SJSA1 (cell line): ENCODE results near the gene TTYH3. TPM values are rescaled to one million over a fixed set of nuclear protein-coding genes. Genes with fewer than 3 reads are reported as not detected.
"Not testable (repeated sequence)": the region's sequence is repeated elsewhere in the genome, so short reads cannot be mapped to it uniquely, and the experiment has no call there.

Experiments used
- DNase-seq, 2 experiments: peaks; one replicate each; pipeline ENCODE4 v3.0.0-alpha.2; 2015 to 2020; ENCODE audit warnings: low spot score in 2 of 2, low read depth in 1 of 2
- H3K27ac ChIP-seq: fragments of 250-450 bp; sonication (Bioruptor Pico); 2 replicates; pipeline ENCODE4 v1.5.1; 2020; ENCODE audit warnings: mild to moderate bottlenecking, moderate library complexity
- H3K27me3 ChIP-seq: fragments of 250-450 bp; sonication (Bioruptor Pico); replicated peaks from 2 replicates; pipeline ENCODE4 v1.5.1; 2020; ENCODE audit warnings: mild to moderate bottlenecking, moderate library complexity
- H3K36me3 ChIP-seq: fragments of 250-450 bp; sonication (Bioruptor Pico); 2 replicates; pipeline ENCODE4 v1.5.1; 2020; ENCODE audit warnings: mild to moderate bottlenecking
- H3K4me1 ChIP-seq: fragments of 250-450 bp; sonication (Bioruptor Pico); replicated peaks from 2 replicates; pipeline ENCODE4 v1.6.1; 2021; ENCODE audit warnings: mild to moderate bottlenecking
- H3K4me3 ChIP-seq: fragments of 250-450 bp; sonication (Bioruptor Pico); 2 replicates; pipeline ENCODE4 v1.5.1; 2020; ENCODE audit warnings: mild to moderate bottlenecking
- H3K9me3 ChIP-seq: fragments of 250-450 bp; sonication (Bioruptor Pico); replicated peaks from 2 replicates; pipeline ENCODE4 v1.5.1; 2020; ENCODE audit warnings: mild to moderate bottlenecking
- total RNA-seq: library from RNA; depleted of rRNA; stranded (reverse); fragments of >200 nt; shearing (Covaris generic); gene quantifications from 2 replicates; pipeline ENCODE4 v1.2.3, GENCODE V29; 2014

TTYH3 gene
- total RNA-seq, 1 experiment from 2014 or later = 24.3 TPM

DNA sequence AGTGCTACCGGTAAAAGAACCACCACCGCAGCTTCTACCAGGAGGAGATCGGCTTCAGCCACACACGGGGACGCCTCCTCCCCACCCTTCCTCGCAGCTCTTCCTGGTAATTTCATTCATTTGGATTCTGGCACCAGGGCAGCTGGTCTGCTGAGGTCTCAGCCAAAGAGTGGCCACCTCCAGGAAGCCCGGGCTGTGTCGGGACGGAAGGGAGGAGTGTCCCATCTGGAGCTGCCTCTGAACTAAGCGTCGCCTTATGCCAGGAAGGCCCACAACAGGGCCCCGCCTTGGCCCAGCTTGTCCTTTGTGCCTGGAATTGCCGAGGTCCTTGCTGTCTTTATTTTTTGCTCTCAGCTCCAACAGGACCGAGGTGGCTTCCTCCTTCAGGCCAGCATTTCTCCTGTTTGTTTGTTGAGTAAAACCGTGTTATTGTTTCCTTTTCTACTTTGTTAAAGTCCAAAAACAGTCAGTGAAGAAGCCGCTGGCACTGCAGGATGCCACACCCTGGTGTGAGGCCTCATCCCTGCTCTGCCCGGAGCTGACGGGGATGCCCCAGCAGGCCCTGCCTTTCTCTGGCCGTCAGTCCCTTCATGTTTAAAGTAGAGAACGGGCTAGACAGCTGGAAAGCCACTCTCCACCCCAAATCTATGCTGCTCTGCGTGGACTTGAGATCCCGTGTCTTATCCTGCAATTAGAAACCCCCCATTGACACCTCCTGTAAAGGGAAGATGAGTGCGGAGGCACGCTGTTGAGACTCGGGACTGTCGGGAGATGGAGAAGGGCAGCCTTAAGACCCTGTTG lies 24.5 kb upstream of the TTYH3 start:
- no peaks in the 10 kb centered on the region for H3K36me3 ChIP-seq
- no peaks in the 10 kb centered on the region for H3K4me1 ChIP-seq
- no peaks in the 10 kb centered on the region for H3K9me3 ChIP-seq
- no peak for DNase-seq
- H3K4me3 ChIP-seq = no peak overlapping the region
- H3K27ac ChIP-seq = no peak overlapping the region
- H3K27me3 ChIP-seq = no peaks in the 10 kb centered on the region

DNA sequence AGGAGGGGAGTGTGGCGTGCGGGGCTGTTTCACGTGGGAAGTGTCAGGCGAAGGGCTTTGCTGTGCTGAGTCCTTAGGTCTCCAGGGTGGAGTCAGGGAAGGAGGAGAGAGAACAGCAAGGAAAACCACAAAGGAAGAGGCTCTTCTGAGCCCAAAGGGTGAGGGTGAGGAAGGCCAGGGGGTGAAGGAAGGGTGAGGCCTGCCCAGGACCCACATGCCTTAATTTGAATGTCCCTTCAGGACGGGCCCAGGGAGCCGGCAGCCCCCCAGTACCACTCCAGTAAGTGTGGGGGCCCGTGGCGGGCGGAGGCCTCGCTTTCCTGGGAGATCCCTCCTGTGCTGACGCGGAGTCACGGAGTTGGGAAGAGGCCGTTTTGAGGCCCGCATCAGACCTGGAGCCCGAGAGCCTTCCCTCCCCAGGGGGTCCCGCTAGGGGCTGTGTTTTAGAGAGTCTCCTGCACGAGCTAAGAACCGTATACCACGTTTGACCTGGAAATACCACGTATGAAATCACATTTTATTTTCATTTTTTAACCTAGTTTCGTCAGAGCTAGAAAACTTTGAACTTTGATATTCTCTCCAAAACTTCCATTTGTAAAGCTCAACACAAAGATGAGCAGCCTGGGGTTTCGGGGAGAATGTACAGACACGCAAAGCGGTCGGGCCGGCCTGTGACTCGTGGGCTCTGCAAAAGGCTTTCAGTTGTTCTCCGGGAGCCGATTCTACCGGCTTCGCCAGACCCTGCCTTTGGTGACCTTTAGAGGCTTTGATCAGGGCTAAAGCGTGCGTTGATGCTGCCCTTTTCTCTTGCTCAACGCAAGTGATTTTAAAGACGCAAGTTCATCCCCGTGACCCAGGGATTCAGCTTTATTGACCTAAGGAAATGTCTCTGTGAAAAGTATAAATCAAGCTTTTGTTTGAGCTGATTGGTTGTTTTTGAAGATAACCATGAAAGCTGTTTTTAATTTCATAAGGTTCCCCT lies 23.6 kb upstream of the TTYH3 start:
- DNase-seq = no peak

DNA sequence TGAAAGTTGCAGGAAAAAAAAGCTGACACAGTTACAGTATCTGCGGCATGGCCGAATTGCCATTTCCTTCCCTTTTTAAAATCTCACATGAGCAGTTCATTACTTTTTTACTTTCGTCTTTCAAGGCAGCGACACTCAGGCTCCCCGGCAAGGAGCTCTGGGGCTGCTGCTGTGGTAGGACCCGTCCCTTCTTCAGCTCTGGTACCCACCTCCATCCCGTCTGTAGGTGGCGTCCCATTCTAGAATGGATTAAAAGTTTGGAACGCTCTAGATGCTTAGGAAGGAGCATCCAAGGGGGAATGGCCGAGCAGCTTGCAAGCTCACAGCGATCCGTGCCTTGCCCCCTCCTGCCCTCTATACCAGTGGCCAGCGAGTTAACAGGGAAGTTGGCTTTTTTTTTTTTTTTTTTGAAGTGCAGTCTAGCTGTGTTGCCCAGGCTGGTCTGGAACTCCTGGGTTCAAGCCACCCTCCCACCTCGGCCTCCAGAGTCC lies 22.8 kb upstream of the TTYH3 start:
- H3K9me3 ChIP-seq = no peaks in the 10 kb centered on the region
- H3K4me3 ChIP-seq = no peak overlapping the region
- no peaks in the 10 kb centered on the region for H3K36me3 ChIP-seq
- no peaks in the 10 kb centered on the region for H3K27me3 ChIP-seq
- no peak for DNase-seq
- H3K4me1 ChIP-seq = no peaks in the 10 kb centered on the region
- no peak overlapping the region for H3K27ac ChIP-seq

More for the DNA sequence above, 23.6 kb upstream of the TTYH3 start:
- Histone ChIP-seq H3K9me3 (no peaks in the 10 kb centered on the region), H3K4me1 (no peaks in the 10 kb centered on the region), H3K4me3 (no peak overlapping the region), H3K36me3 (no peaks in the 10 kb centered on the region), H3K27me3 (no peaks in the 10 kb centered on the region), H3K27ac (no peak overlapping the region)

DNA sequence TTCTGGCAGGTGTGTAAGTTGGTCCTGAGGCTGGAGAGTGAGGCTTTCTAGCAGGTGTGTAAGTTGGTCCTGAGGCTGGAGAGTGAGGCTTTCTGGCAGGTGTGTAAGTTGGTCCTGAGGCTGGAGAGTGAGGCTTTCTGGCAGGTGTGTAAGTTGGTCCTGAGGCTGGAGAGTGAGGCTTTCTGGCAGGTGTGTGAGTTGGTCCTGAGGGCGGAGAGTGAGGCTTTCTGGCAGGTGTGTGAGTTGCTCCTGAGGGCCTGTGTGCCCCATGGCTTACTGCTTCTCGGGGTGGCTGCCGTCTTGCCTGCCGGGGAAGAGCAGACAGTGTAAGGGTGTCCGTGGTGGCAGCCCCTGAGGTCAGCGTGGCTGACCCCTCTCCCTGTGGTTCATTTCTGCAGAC lies 22.1 kb upstream of the TTYH3 start:
- not testable (repeated sequence) for DNase-seq, H3K9me3 ChIP-seq, H3K4me1 ChIP-seq, H3K36me3 ChIP-seq, H3K27ac ChIP-seq, H3K4me3 ChIP-seq, H3K27me3 ChIP-seq

DNA sequence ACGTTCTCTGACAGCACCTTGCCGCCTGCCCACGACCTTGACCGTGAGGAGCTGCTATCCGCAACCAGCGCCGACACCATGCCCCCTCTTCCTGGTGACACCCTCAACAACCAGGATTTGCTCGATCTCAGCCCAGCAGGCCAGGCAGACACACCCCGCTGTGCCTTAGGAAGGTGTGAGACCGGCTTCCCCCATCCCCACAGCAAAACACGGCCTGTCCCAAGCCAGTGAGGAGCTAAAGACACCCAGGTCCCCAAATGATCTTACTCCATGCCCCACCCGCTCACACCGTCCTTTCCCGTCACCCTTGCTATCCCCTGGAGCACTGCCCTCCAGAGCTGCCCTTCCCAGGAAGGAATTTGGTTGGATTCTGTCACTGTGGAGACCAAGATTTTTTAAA lies 21.3 kb upstream of the TTYH3 start:
- Histone ChIP-seq H3K27me3 (no peaks in the 10 kb centered on the region), H3K4me3 (no peak overlapping the region), H3K27ac (no peak overlapping the region), H3K4me1 (no peaks in the 10 kb centered on the region), H3K36me3 (no peaks in the 10 kb centered on the region), H3K9me3 (no peaks in the 10 kb centered on the region)
- no peak for DNase-seq

DNA sequence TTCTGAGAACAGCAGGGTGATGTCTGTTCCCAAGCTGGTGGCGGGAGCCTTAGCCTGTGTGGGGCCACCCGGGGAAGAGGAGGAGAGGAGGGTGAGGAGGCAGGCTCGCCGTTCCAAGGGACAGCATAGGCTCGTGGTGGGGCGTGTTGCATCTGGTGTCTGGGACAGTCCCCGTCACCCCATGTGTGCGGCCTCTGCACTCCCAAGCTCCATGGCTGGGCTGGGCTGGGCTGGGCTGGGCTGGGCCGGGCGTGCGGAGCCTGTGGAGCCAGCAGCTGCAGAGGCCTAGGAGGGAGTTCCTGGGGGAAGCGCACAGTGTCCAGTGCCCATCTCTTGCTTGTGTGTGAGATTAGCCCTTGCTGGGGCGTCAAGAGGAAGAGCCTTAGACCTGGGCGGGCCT lies 20.9 kb upstream of the TTYH3 start:
- DNase-seq = no peak
- H3K9me3 ChIP-seq = no peaks in the 10 kb centered on the region
- no peaks in the 10 kb centered on the region for H3K36me3 ChIP-seq
- no peak overlapping the region for H3K4me3 ChIP-seq
- no peaks in the 10 kb centered on the region for H3K4me1 ChIP-seq
- H3K27ac ChIP-seq = no peak overlapping the region
- no peaks in the 10 kb centered on the region for H3K27me3 ChIP-seq

DNA sequence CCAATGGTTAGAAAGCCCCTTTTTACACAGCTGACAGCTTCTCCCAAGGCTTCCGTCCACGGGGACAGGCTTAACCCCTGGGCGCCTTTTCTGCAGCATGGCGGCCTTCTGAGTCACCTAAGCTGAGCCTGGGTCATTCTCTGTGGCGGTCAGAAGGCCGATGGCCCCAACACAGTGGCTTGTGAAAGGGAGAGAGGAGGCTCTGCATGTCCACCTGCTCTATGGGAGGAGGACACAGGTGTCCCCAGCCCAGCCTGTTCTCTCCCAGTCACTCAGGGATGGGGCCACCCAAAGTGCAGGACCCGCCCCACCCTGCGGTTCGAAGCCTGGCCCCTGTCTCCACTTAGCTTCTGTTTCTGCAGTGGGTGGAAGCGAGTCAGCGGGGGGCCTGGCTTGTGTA lies 20.4 kb upstream of the TTYH3 start:
- Histone ChIP-seq H3K4me1 (no peaks in the 10 kb centered on the region), H3K4me3 (no peak overlapping the region), H3K27me3 (no peaks in the 10 kb centered on the region), H3K9me3 (no peaks in the 10 kb centered on the region), H3K36me3 (no peaks in the 10 kb centered on the region), H3K27ac (no peak overlapping the region)
- no peak for DNase-seq

DNA sequence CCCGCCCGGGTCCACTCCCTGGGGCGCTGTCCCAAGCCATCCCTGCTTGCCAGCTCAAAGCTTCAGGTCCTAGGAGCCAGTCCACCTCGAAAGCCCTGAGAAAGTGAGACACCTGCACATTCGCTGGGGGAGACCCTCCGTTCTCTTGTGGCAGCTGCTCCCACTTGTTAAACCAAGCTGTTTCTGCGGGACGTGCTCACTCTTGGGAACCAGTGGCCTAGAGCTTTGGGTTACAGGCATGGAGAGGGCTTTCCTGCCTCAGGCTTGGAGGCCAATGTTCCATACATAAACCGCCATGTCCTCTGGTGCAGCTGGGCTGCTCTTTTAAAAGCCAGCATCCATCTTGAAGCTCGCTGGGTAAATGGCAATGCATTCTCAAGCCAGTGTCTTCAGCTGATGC lies 19.9 kb upstream of the TTYH3 start:
- Histone ChIP-seq H3K9me3 (no peaks in the 10 kb centered on the region), H3K36me3 (no peaks in the 10 kb centered on the region), H3K27me3 (no peaks in the 10 kb centered on the region), H3K27ac (no peak overlapping the region), H3K4me1 (no peaks in the 10 kb centered on the region), H3K4me3 (no peak overlapping the region)
- no peak for DNase-seq

DNA sequence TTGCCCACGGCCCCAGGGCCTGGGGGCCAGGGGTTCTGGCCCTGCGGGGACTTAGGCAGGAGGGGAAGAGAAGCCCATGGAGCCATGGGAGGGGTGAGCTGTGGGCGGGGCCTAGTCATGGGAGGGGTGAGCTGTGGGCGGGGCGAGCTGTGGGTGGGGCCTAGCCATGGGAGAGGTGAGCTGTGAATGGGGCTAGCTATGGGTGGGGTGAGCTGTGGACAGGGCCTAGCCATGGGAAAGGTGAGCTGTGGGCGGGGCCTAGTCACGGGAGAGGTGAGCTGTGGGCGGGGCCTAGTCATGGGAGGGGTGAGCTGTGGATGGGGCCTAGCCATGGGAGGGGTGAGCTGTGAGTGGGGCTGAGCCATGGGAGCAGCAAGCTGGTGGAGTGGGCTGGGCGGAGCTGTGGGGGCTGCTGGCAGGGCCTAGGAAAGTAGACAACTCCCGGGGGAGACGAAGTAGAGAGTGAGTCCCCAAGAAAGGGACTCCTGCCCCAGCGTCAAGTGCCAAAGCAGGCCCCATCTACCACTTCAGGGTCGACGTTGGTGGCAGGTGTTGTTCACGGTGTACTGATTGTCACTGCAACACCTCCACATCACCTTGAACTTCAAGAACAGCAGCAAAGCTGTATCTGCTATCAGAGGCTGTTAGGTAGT lies 19.2 kb upstream of the TTYH3 start:
- H3K9me3 ChIP-seq = no peaks in the 10 kb centered on the region
- no peak overlapping the region for H3K4me3 ChIP-seq
- no peaks in the 10 kb centered on the region for H3K4me1 ChIP-seq
- no peak overlapping the region for H3K27ac ChIP-seq
- no peaks in the 10 kb centered on the region for H3K27me3 ChIP-seq
- no peaks in the 10 kb centered on the region for H3K36me3 ChIP-seq
- no peak for DNase-seq

DNA sequence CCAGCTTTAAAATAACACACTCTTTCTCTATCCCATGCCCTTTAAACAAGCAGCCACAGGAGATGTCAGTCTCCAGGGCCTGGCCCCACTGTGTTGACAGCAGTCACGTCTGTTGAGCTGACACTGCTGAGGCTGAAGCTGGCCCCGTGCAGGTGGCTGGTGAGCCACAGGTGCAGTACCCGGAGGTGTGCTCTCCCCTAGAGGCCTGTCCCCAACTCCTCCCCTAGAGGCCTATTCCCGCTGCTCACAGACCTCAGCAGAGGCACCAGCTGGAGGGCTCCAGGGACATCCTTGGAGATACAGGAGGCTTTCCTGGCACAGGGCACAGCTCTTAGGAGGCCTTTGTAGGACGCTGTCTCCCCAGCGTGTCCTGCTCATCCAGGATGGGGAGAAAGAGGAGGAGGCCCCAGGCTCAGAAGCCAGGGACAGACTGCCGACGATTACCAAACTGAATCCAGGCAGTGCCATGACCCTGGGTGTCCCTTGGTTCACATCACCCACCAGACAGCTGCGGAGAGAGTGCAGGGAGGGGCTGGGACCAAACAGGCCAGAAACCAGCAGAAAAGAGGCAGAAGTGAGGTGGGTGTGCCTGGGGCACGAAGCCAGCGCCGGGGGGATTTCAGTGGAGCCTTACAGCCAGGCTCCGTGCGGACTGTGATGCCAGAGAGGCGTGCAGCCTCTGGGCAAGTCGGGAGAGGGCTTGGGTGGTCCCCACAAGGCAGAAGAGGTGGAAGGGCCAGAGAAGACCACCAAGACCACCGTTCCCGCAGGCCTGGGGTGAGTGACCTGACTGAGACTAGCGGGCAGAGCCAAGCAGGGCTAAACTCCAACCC lies 18.5 kb upstream of the TTYH3 start:
- no peaks in the 10 kb centered on the region for H3K9me3 ChIP-seq
- H3K27ac ChIP-seq = no peak overlapping the region
- no peak for DNase-seq
- no peaks in the 10 kb centered on the region for H3K4me1 ChIP-seq
- no peaks in the 10 kb centered on the region for H3K36me3 ChIP-seq
- H3K4me3 ChIP-seq = no peak overlapping the region
- H3K27me3 ChIP-seq = no peaks in the 10 kb centered on the region

DNA sequence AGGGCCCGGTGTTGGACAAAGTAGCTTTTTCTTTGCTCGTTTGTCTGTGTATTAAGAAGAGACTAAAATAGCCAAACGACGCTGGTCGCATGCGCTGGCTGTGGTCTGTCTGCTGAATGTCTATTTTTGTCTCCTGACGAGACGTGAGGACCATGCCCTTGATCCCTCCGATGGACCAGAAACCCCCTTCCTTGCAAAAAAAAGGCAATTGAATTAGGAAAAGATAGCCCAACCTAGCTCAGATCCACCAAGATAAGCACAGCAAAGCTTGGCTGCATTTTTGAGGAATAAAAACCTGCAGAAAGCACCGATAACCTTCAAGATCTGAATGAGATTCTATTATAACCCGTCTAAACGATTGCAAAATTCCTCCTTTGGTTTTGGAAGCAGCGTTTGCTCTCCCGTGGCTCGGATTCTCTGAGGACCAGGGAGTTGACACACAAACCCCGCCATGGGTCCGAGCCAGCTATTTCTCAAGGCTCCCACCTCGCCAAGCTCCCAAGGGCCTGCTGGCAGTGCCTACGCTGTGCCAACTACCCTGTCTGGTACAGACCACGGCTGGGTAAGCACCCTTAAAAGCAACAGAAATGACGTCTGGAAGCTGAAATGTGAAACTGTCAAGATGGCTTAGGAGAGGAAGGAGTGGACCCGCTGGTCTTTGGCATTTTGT lies 17.7 kb upstream of the TTYH3 start:
- no peaks in the 10 kb centered on the region for H3K36me3 ChIP-seq
- H3K27me3 ChIP-seq = no peaks in the 10 kb centered on the region
- no peak for DNase-seq
- peaks cover 7% of the 10 kb centered on the region; the same call in 1 of the 2 replicates for H3K4me1 ChIP-seq
- H3K9me3 ChIP-seq = no peaks in the 10 kb centered on the region
- H3K4me3 ChIP-seq = no peak overlapping the region
- no peak overlapping the region for H3K27ac ChIP-seq

DNA sequence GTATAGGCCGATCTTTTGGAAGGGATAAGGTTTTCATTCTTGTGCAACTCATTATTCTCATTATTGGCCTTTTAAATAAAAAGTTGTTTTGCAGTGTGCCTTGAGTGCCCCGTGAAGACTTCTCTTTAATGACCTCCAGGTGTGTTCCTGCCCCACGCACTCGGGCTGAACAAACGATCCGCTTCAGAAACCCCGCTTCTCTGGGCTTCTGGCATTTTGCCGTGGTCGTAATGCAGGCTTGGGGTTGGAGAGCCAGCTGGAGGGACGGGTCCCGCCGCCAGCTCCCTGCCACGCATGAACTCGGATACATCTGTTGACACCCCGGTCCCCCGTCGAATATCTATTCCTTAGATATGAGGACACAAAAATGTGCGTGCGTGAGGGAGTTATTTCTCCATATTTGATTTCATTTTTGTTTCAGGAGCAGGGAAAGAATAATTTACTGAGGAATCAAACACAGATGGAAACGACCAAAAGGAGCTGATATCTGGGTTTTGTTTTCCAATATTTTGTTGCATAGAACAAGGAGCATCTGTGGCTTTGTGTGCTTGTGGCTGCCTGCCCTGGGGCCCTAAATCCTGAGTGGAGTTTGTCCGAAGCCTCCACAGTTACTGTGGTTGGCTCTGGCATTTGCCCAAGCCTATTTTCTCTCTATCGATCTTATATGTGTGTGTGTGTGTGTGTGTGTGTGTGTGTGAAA lies 17.0 kb upstream of the TTYH3 start:
- Histone ChIP-seq H3K4me3 (no peak overlapping the region), H3K9me3 (no peaks in the 10 kb centered on the region), H3K4me1 (peaks cover 10% of the 10 kb centered on the region; the same call in 1 of the 2 replicates), H3K27ac (no peak overlapping the region), H3K36me3 (no peaks in the 10 kb centered on the region), H3K27me3 (no peaks in the 10 kb centered on the region)
- no peak for DNase-seq
